Lower leg skin (tissue), 3 donors: ENCODE measurements around the gene PGF.

Experiments used
- POLR2A ChIP-seq, 2 donors: fragments of 450-650 bp; IDR thresholded peaks; one replicate each; pipeline ENCODE4 v1.6.1; 2016 to 2017; ENCODE audit warnings: antibody characterized with exemption in 2 of 2, mild to moderate bottlenecking in 1 of 2, moderate library complexity in 1 of 2
- TF ChIP-seq, protein P1 (sequence below), 3 donors: fragments of 450-650 bp; IDR thresholded peaks; one replicate each; pipeline ENCODE4 v1.5.1; 2016; ENCODE audit warnings: antibody characterized with exemption in 3 of 3, mild to moderate bottlenecking in 3 of 3, moderate library complexity in 2 of 3

- TF ChIP-seq, protein P1, sequence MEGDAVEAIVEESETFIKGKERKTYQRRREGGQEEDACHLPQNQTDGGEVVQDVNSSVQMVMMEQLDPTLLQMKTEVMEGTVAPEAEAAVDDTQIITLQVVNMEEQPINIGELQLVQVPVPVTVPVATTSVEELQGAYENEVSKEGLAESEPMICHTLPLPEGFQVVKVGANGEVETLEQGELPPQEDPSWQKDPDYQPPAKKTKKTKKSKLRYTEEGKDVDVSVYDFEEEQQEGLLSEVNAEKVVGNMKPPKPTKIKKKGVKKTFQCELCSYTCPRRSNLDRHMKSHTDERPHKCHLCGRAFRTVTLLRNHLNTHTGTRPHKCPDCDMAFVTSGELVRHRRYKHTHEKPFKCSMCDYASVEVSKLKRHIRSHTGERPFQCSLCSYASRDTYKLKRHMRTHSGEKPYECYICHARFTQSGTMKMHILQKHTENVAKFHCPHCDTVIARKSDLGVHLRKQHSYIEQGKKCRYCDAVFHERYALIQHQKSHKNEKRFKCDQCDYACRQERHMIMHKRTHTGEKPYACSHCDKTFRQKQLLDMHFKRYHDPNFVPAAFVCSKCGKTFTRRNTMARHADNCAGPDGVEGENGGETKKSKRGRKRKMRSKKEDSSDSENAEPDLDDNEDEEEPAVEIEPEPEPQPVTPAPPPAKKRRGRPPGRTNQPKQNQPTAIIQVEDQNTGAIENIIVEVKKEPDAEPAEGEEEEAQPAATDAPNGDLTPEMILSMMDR (IDR thresholded peaks at IDR 0.05): no peak
- no peak for TF ChIP-seq POLR2A (IDR thresholded peaks at IDR 0.05)
Observed at GRCh38 chr14:74984236-74985027, 29.0 kb upstream of the PGF start.
